ENCODE results near the gene NFASC.

DNA sequence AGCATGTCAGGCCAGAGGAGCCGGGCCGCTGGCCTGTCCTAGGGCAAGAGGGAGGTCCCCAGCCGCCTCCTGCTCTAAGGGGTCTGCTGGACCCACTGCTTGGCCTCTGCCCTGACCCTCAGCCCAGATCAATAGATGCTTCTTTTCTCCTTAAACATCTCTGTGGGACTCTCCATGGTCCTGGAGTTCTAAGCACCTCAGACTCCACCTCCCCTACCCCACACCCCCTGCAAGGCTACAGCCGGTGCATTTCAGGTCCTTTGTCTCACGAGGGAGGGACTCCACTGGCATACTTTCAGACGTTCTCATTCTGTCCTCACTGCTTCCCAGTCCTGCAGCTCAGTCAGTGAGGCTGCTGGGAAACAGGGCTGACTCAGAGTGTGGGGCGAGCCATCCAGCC is 183.4 kb downstream of the NFASC start:
- TF ChIP-seq, protein P1, sequence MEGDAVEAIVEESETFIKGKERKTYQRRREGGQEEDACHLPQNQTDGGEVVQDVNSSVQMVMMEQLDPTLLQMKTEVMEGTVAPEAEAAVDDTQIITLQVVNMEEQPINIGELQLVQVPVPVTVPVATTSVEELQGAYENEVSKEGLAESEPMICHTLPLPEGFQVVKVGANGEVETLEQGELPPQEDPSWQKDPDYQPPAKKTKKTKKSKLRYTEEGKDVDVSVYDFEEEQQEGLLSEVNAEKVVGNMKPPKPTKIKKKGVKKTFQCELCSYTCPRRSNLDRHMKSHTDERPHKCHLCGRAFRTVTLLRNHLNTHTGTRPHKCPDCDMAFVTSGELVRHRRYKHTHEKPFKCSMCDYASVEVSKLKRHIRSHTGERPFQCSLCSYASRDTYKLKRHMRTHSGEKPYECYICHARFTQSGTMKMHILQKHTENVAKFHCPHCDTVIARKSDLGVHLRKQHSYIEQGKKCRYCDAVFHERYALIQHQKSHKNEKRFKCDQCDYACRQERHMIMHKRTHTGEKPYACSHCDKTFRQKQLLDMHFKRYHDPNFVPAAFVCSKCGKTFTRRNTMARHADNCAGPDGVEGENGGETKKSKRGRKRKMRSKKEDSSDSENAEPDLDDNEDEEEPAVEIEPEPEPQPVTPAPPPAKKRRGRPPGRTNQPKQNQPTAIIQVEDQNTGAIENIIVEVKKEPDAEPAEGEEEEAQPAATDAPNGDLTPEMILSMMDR (conservative IDR thresholded peaks at IDR 0.05; ENCODE audit: low read length) = no peak
- no peak for TF ChIP-seq EZH2phosphoT487 (IDR thresholded peaks at IDR 0.05; ENCODE audit: borderline replicate concordance, low read depth, low read length)
